ENCODE measurements around the gene ZNF346.
"Not testable (repeated sequence)": the region's sequence is repeated elsewhere in the genome, so short reads cannot be mapped to it uniquely, and the experiment has no call there.

Gene ZNF346

GRCh38 chr5:177010153-177010552, 12.3 kb upstream of the ZNF346 start:
- DNase-seq (ENCODE audit: low read depth in 3 of 3), result no peak

DNA sequence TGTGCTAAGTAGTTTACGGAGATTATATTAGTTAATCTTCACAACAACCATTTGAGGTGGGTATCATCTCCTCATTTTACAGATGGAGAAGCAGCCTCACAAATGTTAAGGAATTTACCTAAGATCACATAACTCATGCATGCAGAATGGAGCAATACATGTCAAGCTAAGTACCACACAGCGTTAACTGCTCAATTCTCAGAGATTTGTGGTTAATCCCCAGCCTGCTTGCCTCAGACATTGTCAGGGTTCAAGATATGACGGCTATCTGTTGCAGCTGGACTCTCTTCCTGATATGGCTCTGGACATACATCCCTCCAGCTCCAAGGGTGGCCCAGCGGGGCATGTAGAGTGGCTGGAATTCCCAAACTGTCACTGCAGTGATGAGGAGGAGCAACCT, 7.3 kb upstream of the ZNF346 start:
- no peak for DNase-seq (ENCODE audit: low read depth in 3 of 3)

DNA sequence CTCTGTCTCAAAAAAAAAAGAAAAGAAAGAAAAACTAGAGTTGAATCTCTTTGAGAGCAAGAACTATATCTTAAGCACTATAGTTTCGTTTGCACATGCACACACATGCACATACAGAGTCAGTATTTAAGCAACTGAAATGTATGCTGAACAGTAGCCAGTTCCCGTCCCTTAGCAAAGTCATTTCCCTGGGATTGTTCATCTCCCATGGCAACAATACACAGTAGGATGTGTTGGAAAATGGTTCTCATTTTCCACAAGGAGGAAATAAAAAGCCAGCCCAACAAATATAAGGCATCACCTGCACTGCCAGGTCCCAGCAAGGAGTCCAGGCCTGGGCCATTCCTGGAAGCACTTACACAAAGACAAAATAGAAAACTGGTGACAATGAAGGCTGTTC, 4.2 kb upstream of the ZNF346 start:
- no peak for DNase-seq (ENCODE audit: low read depth in 3 of 3)

- no peak for DNase-seq (ENCODE audit: low read depth in 3 of 3)
Measured at GRCh38 chr5:177020033-177020432, 2.5 kb upstream of the ZNF346 start.

DNA sequence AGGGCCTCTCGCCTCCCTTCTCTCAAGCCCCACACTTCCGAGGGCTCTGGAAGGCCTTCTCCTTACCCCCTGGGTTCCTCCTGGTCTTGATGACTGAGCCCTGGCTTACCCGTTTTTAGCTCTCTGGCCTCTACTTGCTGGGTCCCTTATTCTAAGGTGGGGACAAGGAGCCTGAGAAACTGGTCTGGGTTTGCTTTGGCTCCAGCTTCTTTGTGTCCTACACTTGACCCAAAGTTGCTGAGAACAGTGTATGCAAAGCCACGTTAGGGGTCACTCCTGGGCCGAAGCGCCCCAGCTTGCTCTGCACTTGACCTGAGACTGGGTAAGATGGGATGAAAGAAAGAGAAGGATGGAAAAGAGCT, 788 bp downstream of the ZNF346 start:
- DNase-seq (ENCODE audit: low read depth in 3 of 3), result no peak

DNA sequence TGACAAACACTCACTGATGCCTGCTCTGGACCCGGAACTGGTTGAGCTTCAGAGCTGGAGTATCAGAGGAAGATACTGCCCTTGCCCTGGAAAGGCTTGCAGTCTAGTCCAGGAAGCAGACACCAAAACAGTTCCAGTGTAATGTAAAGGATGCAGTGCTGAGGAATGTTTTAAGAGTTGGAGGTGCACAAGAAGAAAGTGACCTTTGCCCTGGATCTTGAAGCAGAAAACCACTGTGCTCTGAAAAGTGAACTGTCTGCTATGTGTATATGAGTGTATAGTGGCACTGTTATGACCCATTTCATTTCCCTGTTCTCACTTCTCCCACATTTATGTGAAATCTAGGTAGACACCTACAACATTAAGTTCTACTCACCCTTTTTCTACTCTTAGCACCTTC, 2.1 kb downstream of the ZNF346 start:
- DNase-seq (ENCODE audit: low read depth in 3 of 3), result no peak

DNA sequence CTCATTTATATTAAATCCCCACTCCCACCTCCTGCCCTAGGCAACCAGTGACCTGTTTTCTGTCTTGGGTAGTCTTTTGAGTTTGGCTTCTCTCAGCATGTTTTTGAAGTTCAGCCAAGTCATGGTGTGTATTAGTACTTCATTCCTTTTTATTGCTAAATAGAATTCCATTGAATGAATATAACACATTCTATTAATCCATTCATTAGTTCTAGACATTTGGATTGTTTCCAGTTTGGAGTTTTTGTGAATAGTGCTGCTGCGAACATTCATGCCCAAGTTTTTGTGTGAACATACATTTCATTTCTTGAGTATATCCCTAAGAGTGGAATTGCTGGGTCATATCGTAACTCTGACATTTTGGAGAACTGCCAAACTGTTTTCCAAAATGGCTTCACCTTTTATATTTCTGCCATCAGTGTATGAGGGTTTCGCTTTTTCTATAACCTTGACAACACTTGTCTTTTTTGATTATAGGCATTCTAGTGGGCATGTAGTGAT, 2.7 kb downstream of the ZNF346 start:
- DNase-seq (ENCODE audit: low read depth in 3 of 3), result no peak

DNA sequence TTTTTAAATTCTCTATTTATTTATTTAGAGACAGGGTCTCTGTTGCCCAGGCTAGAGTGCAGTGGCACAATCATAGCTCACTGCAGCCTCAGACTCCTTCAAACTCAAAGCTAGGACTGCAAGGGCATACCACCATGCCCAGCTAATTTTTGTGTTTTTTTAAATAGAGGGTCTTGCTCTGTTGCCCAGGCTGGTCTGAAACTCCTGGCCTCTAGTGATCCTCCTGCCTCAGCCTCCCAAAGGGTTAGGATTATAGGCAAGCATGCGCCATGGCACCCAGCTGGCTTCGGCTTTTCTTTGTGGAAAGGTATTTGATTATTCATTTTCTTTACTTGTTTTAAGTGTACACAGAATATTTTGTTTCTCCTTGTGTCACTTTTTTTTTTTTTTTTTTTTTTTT, 5.2 kb downstream of the ZNF346 start:
- no peak for DNase-seq (ENCODE audit: low read depth in 3 of 3)

DNA sequence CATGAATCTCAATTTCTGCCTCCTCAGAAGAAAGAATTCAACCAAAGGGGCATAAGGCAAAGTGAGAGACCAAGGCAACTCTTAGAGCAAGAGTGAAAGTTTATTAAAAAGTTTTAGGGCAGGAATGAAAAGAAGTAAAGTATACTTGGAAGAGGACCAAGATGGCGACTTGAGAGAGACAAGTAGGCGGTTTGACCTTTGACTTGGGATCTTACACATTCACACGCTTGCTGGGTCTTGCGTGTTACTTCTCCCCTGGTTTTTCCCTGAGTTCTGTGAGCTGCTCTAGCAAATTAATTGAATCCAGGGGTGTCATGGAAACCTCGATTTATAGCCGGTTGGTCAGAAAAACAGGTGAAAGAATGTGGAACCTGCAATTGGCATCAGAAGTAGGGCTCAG, 7.0 kb downstream of the ZNF346 start:
- no peak for DNase-seq (ENCODE audit: low read depth in 3 of 3)

GRCh38 chr5:177035976-177036375, 13.5 kb downstream of the ZNF346 start:
- no peak for DNase-seq (ENCODE audit: low read depth in 3 of 3)

GRCh38 chr5:177036443-177036842, 13.9 kb downstream of the ZNF346 start:
- no peak for DNase-seq (ENCODE audit: low read depth in 3 of 3)

DNA sequence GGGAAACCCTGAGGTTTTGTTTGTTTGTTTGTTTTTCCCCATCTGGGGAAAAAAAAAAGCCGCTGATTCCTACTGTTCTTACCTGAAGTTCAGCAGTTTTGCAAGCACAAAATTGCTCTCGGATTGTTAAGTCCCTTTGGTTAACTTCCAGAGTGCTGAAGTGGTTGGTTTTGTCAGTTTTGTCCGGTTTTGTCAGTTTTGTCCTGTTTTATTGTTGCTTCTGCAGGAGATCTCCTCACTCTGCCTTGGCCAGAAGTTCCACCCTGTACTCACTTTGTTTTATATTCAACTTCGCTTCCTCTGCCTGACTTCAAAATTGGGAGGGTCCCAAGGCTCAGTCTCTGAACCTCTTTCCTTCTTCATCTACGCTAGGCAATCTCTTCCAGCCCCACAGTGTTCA, 14.4 kb downstream of the ZNF346 start:
- DNase-seq (ENCODE audit: low read depth in 3 of 3), result no peak

DNA sequence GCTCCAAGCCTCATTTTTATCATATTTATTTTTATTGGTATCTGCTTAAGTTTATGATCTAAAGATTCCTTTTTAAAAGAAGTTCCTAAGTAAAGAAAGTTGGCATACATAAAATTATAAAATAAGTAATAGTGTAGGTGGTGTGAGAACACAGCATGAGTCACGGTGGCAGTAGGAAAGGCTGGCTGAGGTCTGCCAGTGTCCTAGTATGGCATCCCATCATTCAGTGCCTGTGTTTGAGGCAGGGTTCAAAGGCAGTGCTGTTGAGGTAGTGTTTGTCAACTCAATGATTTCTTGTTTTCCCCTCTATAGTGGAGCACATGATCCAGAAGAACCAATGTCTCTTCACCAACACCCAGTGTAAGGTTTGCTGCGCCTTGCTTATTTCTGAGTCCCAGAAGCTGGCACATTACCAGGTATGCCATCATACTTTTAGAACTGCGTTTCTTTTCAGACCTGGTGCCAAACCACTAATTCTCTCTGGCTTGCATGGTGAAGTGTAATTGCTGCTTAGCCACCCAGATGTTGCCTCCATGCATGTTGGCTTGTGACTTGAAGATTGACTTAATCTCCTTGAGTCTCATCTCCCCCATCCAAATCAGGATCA, 18.4 kb downstream of the ZNF346 start:
- no peak for DNase-seq (ENCODE audit: low read depth in 3 of 3)

DNA sequence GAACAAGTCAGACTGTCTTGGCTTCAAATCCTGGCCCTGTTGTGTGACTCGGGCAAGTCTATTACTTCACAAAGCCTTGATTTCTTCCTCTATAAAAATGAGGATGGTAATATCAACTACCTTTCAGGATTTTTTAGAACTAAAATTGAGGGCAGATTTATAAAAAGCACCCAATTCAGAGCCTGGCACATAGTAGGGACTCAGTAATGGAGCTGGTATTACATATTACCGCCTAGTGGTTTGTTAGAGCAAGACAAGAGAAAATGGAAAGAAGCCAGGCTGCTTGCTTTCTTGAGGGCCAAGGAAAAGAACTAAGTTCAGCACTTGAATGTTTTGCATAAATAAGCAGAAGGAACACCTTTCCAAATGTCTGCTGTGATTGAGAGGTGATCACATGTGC, 19.4 kb downstream of the ZNF346 start:
- DNase-seq (ENCODE audit: low read depth in 3 of 3), result no peak

- DNase-seq (ENCODE audit: low read depth in 3 of 3), result no peak
Measured at GRCh38 chr5:177043114-177043513, 20.6 kb downstream of the ZNF346 start.

GRCh38 chr5:177043958-177044357, 21.5 kb downstream of the ZNF346 start:
- DNase-seq (ENCODE audit: low read depth in 3 of 3), result no peak

- no peak for DNase-seq (ENCODE audit: low read depth in 3 of 3)
Measured at GRCh38 chr5:177044641-177045040, 22.1 kb downstream of the ZNF346 start.

GRCh38 chr5:177045631-177046030, 23.1 kb downstream of the ZNF346 start:
- no peak for DNase-seq (ENCODE audit: low read depth in 3 of 3)

GRCh38 chr5:177048531-177048930, 26.0 kb downstream of the ZNF346 start:
- DNase-seq (ENCODE audit: low read depth in 3 of 3), result not testable (repeated sequence)

DNA sequence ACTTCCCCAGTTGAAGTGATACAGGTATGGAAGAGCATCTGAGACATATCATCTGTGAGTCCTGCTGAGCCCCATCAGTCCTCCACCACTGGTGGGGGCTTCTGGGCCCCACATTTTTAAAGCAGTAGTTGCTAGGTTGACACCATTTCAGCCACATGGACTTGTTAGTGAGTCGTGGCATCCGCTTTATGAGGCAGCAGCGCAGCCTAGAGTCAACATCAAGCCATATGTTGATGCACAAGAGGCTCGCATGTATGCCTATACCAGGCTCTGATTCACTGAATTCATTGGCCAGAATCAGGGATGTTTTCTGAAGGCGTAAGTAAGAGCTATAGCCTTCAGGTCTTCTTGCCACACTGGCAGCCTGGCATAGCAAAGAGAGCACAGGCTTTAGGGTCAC, 26.8 kb downstream of the ZNF346 start:
- DNase-seq (ENCODE audit: low read depth in 3 of 3), result no peak

GRCh38 chr5:177064500-177065277, 42.2 kb downstream of the ZNF346 start:
- no peak for DNase-seq (ENCODE audit: low read depth in 3 of 3)

DNA sequence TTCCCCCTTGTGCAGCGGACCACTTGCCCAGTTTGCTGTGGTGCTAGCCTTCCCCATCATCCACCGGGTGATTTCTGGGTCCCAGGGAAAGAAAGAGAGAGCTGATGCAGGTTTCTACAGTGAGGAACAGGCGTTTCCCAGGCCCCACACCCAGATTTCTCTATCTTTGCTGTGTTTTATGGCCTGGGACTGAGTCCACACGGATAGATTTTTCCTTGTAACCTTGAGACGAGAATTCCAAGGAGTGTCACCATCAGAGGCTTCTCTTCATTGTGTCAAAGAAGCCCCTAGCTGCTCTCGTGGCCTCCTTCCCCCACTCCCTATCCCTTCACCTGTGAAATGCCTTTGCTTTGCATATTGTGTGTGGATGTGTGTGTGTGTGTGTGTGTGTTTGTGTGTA, 43.0 kb downstream of the ZNF346 start:
- DNase-seq (ENCODE audit: low read depth in 3 of 3), result no peak

- no peak for DNase-seq (ENCODE audit: low read depth in 3 of 3)
Measured at GRCh38 chr5:177066224-177066623, 43.7 kb downstream of the ZNF346 start.

DNA sequence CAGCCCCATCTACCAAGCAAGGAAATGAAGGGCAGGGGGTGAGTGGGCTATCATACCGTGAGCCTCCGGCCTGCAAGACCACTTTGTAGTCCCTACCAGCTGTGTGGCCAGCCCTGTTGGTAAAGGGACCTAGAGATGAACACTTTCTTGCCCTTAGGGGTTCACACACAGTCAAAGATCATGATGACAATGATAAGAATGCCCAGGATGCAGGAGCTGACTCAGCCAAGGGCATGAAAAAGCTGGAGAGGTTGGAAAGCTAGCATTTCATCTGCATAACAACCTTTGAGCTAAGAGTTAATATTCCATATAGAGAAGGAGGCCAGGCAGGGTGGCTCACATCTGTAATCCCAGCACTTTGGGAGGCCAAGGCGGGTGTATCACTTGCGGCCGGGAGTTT, 45.0 kb downstream of the ZNF346 start:
- DNase-seq (ENCODE audit: low read depth in 3 of 3), result no peak

Data from stimulated activated CD4-positive, alpha-beta T cell treated with anti-CD3 and anti-CD28 coated beads, TNF-alpha, amount 100 ng/mL, for 24 hours (primary cell).